SH-SY5Y (cell line): ENCODE results near the gene CACNG4.

ENCODE experiments used
- GATA2 ChIP-seq: IDR thresholded peaks from 2 replicates; pipeline ENCODE4 v1.6.1; 2011; ENCODE audit warnings: mild to moderate bottlenecking, low read depth, low read length
- GATA3 ChIP-seq: IDR thresholded peaks from 2 replicates; pipeline ENCODE4 v1.6.1; 2011; ENCODE audit warnings: low read depth, mild to moderate bottlenecking, low read length, moderate library complexity

DNA sequence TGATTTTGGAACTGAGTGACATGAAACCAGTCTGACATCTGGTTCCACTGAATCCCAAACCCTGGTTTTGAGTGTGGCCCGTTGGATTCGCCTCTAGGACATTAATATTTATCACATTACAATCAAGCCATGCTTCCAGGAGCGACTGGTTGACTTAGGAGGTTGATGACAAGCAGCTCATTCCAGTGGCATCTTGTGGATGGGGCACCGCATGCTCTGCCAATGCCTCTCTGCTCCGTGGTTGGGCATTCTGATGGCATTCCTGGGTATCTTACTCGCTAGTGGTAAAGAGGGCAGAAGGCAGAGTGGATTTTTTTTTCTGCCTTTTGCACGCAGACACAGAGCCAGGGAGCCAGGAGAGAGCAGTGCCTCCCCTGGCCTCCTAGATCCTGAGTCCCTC lies 31.4 kb downstream of the CACNG4 start:
- TF ChIP-seq GATA3 = no peak
- TF ChIP-seq GATA2 = no peak
